Spleen (tissue), 11 donors: ENCODE measurements around the gene ALPP. TPM values are rescaled to one million over a fixed set of nuclear protein-coding genes. Genes with fewer than 3 reads are reported as not detected.

Source experiments
- DNase-seq: peaks from one replicate; pipeline ENCODE4 v3.0.0-alpha.2; 2020
- H3K27ac ChIP-seq, 8 donors: fragments of 200-600 bp; sonication (generic) in 7 of 8; 1 replicate in 4 of 8; 2 replicates in 4 of 8; pipeline versions ENCODE4 v1.5.0 to v1.8.0; 2016 to 2021; ENCODE audit warnings: inconsistent platforms in 4 of 8, mild to moderate bottlenecking in 4 of 8, moderate library complexity in 1 of 8
- H3K27me3 ChIP-seq, 7 donors: fragments of 200-600 bp; sonication (generic) in 6 of 7; replicated peaks in 1 of 7; 1 replicate in 4 of 7; 2 replicates in 3 of 7; pipeline versions ENCODE4 v1.5.0 to v1.8.0; 2016 to 2021; ENCODE audit warnings: inconsistent platforms in 3 of 7, mild to moderate bottlenecking in 1 of 7
- H3K36me3 ChIP-seq, 6 donors: fragments of 200-600 bp; sonication (generic) in 5 of 6; 1 replicate in 4 of 6; 2 replicates in 2 of 6; pipeline versions ENCODE4 v1.5.0 to v1.8.0; 2016 to 2021; ENCODE audit warnings: inconsistent platforms in 2 of 6
- H3K4me1 ChIP-seq, 6 donors: fragments of 200-600 bp; sonication (generic) in 5 of 6; 1 replicate in 3 of 6; 2 replicates in 3 of 6; pipeline versions ENCODE4 v1.5.0 to v1.8.0; 2016 to 2021; ENCODE audit warnings: inconsistent platforms in 3 of 6
- H3K4me3 ChIP-seq, 8 donors: fragments of 200-600 bp; sonication (generic) in 7 of 8; 1 replicate in 4 of 8; 2 replicates in 4 of 8; pipeline versions ENCODE4 v1.5.0 to v1.8.0; 2016 to 2021; ENCODE audit warnings: inconsistent platforms in 4 of 8, mild to moderate bottlenecking in 4 of 8, moderate library complexity in 2 of 8
- H3K9me3 ChIP-seq, 8 donors: fragments of 200-600 bp; sonication (generic) in 7 of 8; 1 replicate in 4 of 8; 2 replicates in 4 of 8; pipeline versions ENCODE4 v1.5.0 to v1.8.0; 2016 to 2021; ENCODE audit warnings: inconsistent platforms in 4 of 8
- CTCF ChIP-seq, 11 experiments: fragments of 200-600 bp in 7 of 11; fragments of 450-650 bp in 4 of 11; sonication (generic) in 4 of 11; IDR thresholded peaks in 8 of 11; conservative IDR thresholded peaks in 3 of 11; 1 replicate in 7 of 11; 2 replicates in 4 of 11; pipeline versions ENCODE4 v1.4.0 to v1.8.0; 2016 to 2021; ENCODE audit warnings: antibody characterized with exemption in 11 of 11, inconsistent platforms in 4 of 11, mild to moderate bottlenecking in 1 of 11
- POLR2A ChIP-seq, 3 donors: fragments of 450-650 bp; IDR thresholded peaks; one replicate each; pipeline ENCODE4 v1.5.1; 2017; ENCODE audit warnings: antibody characterized with exemption in 3 of 3, mild to moderate bottlenecking in 1 of 3
- POLR2AphosphoS5 ChIP-seq, 3 donors: sonication (generic); formaldehyde crosslinking; IDR thresholded peaks; one replicate each; pipeline ENCODE4 v1.5.1; 2017; ENCODE audit warnings: antibody characterized with exemption in 3 of 3
- WGBS, 5 donors: extraction: QIAGEN DNeasy Blood & Tissue Kit in 3 of 5; methylation state at CpG; one replicate each; pipeline versions ENCODE4 v1.1.5 to v1.1.7; 2013 to 2018; 5-methylcytosine and 5-hydroxymethylcytosine counted together
- intact Hi-C: fragments of 100-400 bp; cut with DNase I; formaldehyde crosslinking; loops from one replicate; pipeline ENCODE4 v1.15.0; 2023; ENCODE audit warnings: low total_unique reads
- polyA plus RNA-seq, 3 donors: library from polyadenylated mRNA; stranded (reverse); fragments of 200-250 nt; gene quantifications; one replicate each; pipeline ENCODE4 v1.2.1, GENCODE V29; 2013
- total RNA-seq, 7 donors: library from RNA; depleted of rRNA in 3 of 7; stranded (reverse); fragments of >200 nt in 3 of 7; fragmentation: NEBNext Ultra II Directional in 4 of 7; extraction: Animal tissue kit (Norgen Biotek cat#: 25700) in 4 of 7; gene quantifications; one replicate each; pipeline versions ENCODE4 v1.1.0 to v1.2.1, GENCODE V29; 2016 to 2021
- donor health status: healthy with polysubstance abuse.
- donor health status: DM: no; HTN: no; CAD: no; lungs with moderate emphysema.
- donor health status: DM: no; HTN: no; CAD: no.
- donor health status: Bipolar disorder and iron deficiency.
- donor health status: healthy.
- donor health status: DM: no; HTN: no; CAD: no.
- donor health status: DM: yes; HTN: yes; CAD: no.

ALPP gene
- total and polyA plus RNA-seq, 10 donors = not detected

- no peak for TF ChIP-seq CTCF (IDR thresholded peaks at IDR 0.05 in 8 of 11, conservative IDR thresholded peaks at IDR 0.05 in 3 of 11)
- no peak for TF ChIP-seq POLR2A (IDR thresholded peaks at IDR 0.05)
- TF ChIP-seq POLR2AphosphoS5 (IDR thresholded peaks at IDR 0.05) = no peak
- DNase-seq = peak; percentile 38
- no peak overlapping the region for H3K4me3 ChIP-seq
- intact Hi-C loops = no loop called here
- H3K4me1 ChIP-seq = peaks cover 0 to 24% (median 12%) of the 10 kb centered on the region in 6 donors
- H3K27ac ChIP-seq = no peak overlapping the region
- 67 to 91% (median 75%) methylated on average over 5 to 14 of the region's 14 CpGs for WGBS, 5 donors
- peaks cover 9 to 74% (median 47%) of the 10 kb centered on the region in 7 donors for H3K27me3 ChIP-seq
- no peaks in the 10 kb centered on the region for H3K36me3 ChIP-seq
- H3K9me3 ChIP-seq = peaks cover 0 to 5% (median 0%) of the 10 kb centered on the region in 8 donors
These were observed 28.5 kb upstream of the ALPP start for GRCh38 chr2:232349946-232350635.

GRCh38 chr2:232350804-232351685, 27.5 kb upstream of the ALPP start:
- Histone ChIP-seq H3K27ac (no peak overlapping the region), H3K36me3 (no peaks in the 10 kb centered on the region), H3K4me3 (peak overlapping the region in 1 of 8 donors; percentile 30), H3K27me3 (peaks cover 9 to 75% (median 47%) of the 10 kb centered on the region in 7 donors), H3K9me3 (peaks cover 0 to 5% (median 0%) of the 10 kb centered on the region in 8 donors), H3K4me1 (peaks cover 0 to 24% (median 12%) of the 10 kb centered on the region in 6 donors)
- WGBS, 5 donors = 10 to 42% (median 12%) methylated on average over 13 to 76 of the region's 76 CpGs
- TF ChIP-seq POLR2AphosphoS5 (IDR thresholded peaks at IDR 0.05) (no peak), POLR2A (IDR thresholded peaks at IDR 0.05) (no peak), CTCF (IDR thresholded peaks at IDR 0.05 in 8 of 11, conservative IDR thresholded peaks at IDR 0.05 in 3 of 11) (no peak)
- DNase-seq = peak; percentile 68
- intact Hi-C loops = no loop called here

GRCh38 chr2:232351686-232352510, 26.7 kb upstream of the ALPP start:
- H3K4me3 ChIP-seq = peak overlapping the region in 1 of 8 donors; percentile 30
- TF ChIP-seq CTCF (IDR thresholded peaks at IDR 0.05 in 8 of 11, conservative IDR thresholded peaks at IDR 0.05 in 3 of 11) (no peak), POLR2AphosphoS5 (IDR thresholded peaks at IDR 0.05) (no peak), POLR2A (IDR thresholded peaks at IDR 0.05) (no peak)
- peaks cover 0 to 5% (median 0%) of the 10 kb centered on the region in 8 donors for H3K9me3 ChIP-seq
- DNase-seq = peak; percentile 66
- no peaks in the 10 kb centered on the region for H3K36me3 ChIP-seq
- H3K4me1 ChIP-seq = peaks cover 0 to 24% (median 12%) of the 10 kb centered on the region in 6 donors
- H3K27me3 ChIP-seq = peaks cover 9 to 75% (median 47%) of the 10 kb centered on the region in 7 donors
- WGBS, 5 donors = 14 to 32% (median 27%) methylated on average over 34 to 73 of the region's 73 CpGs
- intact Hi-C loops = no loop called here
- H3K27ac ChIP-seq = no peak overlapping the region
